GM21381 (cell line): ENCODE data around the gene CNGA3.

Experiments
- ATAC-seq: cut with Tn5 transposase; IDR thresholded peaks from one replicate; pipeline ENCODE4 v1.9.1; 2021; ENCODE audit warnings: mild to moderate bottlenecking, moderate library complexity; ENCODE audit not compliant: unreplicated experiment

The CNGA3 gene

GRCh38 chr2:98438190-98439133 is 92.2 kb downstream of the CNGA3 start:
- peak; percentile 77 for ATAC-seq

GRCh38 chr2:98441706-98442450 is 95.6 kb downstream of the CNGA3 start:
- ATAC-seq, result no peak

- ATAC-seq, result no peak
Observed at GRCh38 chr2:98442488-98442887, 96.2 kb downstream of the CNGA3 start.

GRCh38 chr2:98444436-98445176 is 98.3 kb downstream of the CNGA3 start, which contains the start of gene INPP4A:
Gene INPP4A, plus strand, starts transcription at chr2:98444858. Its CDS starts 75,191 bp downstream, at chr2:98520049.
- peak; percentile 85 for ATAC-seq

GRCh38 chr2:98445177-98445682 is 99.0 kb downstream of the CNGA3 start:
- ATAC-seq, result peak; percentile 26

- ATAC-seq, result no peak
Observed at GRCh38 chr2:98445683-98446581, 99.7 kb downstream of the CNGA3 start.

GRCh38 chr2:98446850-98447249 is 100.6 kb downstream of the CNGA3 start:
- no peak for ATAC-seq
